ENCODE results near the gene GPR61.

The GPR61 gene

DNA sequence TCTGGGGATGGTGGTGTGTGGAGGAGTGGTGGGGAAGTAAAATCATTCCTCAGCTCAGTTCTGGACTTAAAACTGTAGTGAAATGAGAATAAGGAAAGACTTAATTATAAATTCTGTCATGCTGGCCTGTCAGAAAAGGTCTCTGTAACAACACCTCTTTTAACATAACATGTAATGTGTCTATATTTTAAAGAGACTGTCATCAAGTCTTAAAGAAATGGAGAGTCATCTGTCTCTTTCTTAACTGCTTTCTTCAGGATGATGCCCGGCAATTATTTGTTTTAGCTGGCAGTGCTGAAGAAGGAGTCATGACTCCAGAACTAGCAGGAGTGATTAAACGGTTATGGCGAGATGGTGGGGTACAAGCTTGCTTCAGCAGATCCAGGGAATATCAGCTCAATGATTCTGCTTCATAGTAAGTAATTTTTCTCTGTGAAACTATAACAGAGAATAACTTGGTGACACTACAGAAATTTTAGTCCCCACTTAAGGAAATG is 39.3 kb downstream of the GPR61 start:
- no peak for DNase-seq

DNA sequence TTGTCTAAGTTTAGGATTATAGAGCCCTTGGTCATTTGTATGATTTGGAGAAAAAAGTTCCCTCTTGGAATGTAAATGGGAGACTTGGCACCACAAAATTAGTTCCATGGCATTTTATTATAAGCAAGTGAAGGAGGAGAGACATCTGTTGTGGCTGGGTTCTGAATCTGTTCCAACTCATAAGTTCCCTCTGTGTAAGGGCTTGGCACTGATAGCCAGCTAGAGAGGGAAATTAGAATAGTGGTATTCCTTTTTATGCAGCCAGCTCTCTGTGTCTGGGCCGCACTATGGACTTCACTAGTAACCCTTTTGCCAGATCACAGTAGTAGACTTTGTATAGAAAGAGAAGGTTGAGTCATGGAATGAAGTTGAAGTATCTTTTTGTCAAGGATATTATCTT is 39.8 kb downstream of the GPR61 start:
- no peak for DNase-seq

DNA sequence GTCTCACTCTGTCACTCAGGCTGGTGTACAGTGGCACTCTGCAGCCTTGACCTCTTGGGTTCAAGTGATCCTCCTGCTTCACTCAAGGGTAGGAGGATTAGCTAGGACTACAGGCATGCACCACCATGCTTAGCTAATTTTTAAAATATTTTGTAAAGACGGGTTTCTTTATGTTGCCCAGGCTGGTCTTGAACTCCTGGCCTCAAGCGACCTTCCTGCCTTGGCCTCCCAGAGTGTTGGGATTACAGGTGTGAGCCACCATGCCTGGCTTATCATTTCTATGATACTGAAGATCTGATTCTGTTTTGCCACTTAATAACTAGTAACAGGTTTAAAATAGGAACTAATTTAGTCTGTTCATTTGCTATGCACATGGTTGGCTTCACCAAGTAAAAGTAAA is 42.3 kb downstream of the GPR61 start:
- no peak for DNase-seq

DNA sequence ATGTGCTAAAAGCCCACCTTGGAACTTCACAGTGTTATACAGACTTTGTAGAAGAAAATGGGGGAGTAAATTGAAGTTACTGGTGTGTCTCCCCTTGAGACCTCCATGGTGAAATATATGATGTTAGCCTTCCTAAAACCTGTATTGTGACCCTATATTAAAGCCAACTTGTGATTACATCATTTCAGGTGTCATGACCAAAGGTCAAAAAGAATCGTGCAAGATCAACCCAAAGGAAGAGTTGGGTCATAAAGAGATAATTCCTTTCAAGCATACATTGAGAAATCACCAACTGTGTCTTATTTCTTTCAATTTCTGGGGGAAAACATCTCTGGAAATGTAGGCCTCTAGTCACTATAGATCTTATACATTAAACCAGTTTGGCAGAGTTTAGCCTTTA is 45.1 kb downstream of the GPR61 start:
- DNase-seq = no peak

DNA sequence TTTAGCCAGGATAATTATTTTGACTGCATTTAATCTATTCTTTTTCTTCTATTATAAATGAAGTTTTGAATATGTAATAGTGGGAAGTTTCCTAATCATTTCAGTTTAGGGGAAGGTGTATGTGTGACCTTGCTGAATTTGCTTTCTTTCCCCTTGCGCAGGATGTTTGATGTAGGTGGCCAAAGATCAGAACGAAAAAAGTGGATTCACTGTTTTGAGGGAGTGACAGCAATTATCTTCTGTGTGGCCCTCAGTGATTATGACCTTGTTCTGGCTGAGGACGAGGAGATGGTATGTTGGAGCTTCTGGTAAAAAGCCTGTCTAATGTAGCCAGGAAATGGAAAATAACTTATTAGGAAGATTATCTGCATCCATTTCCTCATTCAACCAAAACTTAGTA is 46.4 kb downstream of the GPR61 start:
- no peak for DNase-seq

DNA sequence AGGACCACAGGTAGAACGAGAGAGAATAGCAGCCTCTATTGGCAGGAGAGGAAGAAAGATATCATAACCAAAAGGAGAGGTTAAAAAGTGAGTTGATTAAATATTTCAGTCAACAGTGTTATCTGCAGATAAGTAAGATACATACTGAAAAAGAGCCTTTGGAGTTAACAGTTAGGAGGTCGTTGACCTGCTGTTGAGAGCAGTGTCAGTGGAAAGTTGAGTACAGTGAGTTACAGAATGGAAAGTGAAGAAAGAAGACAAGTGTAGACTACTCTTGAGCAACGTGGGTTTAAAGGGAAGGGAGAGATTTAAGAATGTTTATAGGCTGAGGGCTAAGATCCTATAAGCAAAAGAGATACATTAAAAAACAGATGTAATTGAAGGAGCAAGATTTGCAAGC is 49.5 kb downstream of the GPR61 start:
- no peak for DNase-seq

DNA sequence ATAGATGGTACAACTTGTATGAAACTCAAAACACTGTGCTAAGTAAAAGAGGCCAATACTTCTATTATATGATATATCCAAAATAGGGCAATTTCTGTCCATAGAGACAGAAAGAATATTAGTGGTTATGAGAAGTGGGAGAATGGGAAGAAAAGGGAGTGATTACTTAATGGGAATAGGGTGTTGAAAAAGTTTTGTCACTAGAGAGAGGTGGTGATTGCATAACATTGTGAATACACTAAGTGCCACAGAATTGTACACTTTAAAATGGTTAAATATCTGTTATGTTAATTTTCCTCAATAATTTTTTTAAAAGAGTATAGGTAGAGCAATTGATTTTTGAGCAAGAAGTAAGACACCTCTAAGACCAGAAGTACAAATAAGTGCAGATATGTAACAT is 50.0 kb downstream of the GPR61 start:
- DNase-seq = no peak

DNA sequence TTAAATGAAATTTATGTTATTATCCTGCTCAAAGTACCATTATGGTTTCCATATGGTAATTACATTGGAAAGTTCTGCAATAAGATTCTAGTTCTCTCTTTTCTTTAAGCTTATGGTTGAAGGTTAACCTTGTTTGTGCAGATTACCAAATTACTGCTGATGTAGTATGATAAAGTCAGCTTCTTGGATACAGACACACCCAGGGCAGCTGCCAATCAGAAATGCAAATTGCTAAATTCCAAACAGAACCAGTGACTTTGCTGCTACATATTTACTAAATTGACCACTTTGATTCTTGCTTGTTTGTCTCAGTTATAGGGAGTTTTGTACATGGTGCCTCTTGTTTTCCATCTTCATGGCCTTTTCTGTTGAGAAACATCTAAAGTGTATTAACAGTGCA is 53.2 kb downstream of the GPR61 start:
- no peak for DNase-seq

DNA sequence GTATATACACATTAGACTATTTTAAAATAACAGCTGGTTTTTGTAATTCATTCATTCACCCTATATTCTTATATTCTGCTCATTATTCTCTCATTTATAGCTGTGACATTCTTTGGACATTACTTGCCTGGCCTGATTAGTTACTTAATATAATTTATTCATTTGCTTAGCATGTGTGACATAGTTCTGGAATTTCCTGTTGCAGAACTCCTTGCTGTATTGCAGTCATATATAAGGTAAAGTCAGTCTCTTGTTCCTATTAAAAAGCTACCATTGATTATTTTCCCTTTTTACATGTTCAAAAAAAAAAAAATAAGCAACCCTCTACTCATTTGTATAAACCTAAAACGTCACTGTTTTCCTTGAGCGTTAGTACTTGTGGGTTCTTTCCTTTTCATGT is 55.9 kb downstream of the GPR61 start:
- DNase-seq = no peak
